CD14-positive monocyte (primary cell): ENCODE data around the gene PEDS1. TPM values are rescaled to one million over a fixed set of nuclear protein-coding genes. Genes with fewer than 3 reads are reported as not detected.
A peak's percentile ranks its signal among the peaks of the same experiment; 100 is the strongest.

Experiments
- DNase-seq, 3 donors: peaks; one replicate each; pipeline ENCODE4 v3.0.0-alpha.2; 2011 to 2022
- H2AFZ ChIP-seq: 2 replicates; pipeline ENCODE4 v1.6.0; 2012; ENCODE audit warnings: mild to moderate bottlenecking, low read depth, low read length, inconsistent platforms; ENCODE audit not compliant: insufficient read depth, poor library complexity, severe bottlenecking
- H3K27ac ChIP-seq, 2 donors: 1 replicate in 1 of 2; 2 replicates in 1 of 2; pipeline ENCODE4 v1.5.1; 2012 to 2013; ENCODE audit warnings: low read length in 2 of 2, control low read depth in 1 of 2, inconsistent platforms in 1 of 2, low read depth in 1 of 2, mild to moderate bottlenecking in 1 of 2
- H3K27me3 ChIP-seq, 2 donors: one replicate each; pipeline versions ENCODE4 v1.6.0 to v1.6.1; 2011 to 2013; ENCODE audit warnings: low read length in 2 of 2; ENCODE audit not compliant: control insufficient read depth in 2 of 2, insufficient read depth in 2 of 2
- H3K36me3 ChIP-seq, 2 donors: replicated peaks in 1 of 2; 1 replicate in 1 of 2; 2 replicates in 1 of 2; pipeline versions ENCODE4 v1.5.1 to v1.6.1; 2012 to 2013; ENCODE audit warnings: low read length in 2 of 2, control low read depth in 1 of 2, inconsistent platforms in 1 of 2, mild to moderate bottlenecking in 1 of 2; ENCODE audit not compliant: insufficient read depth in 2 of 2, control insufficient read depth in 1 of 2
- H3K4me1 ChIP-seq, 2 donors: 1 replicate in 1 of 2; 2 replicates in 1 of 2; pipeline versions ENCODE4 v1.5.1 to v1.6.1; 2012 to 2013; ENCODE audit warnings: low read length in 2 of 2, control low read depth in 1 of 2, inconsistent platforms in 1 of 2, mild to moderate bottlenecking in 1 of 2, moderate library complexity in 1 of 2; ENCODE audit not compliant: insufficient read depth in 2 of 2, control insufficient read depth in 1 of 2
- H3K4me2 ChIP-seq: replicated peaks from 2 replicates; pipeline ENCODE3; 2012; ENCODE audit warnings: low read length, moderate library complexity, mild to moderate bottlenecking; ENCODE audit not compliant: poor library complexity, severe bottlenecking; ENCODE audit errors: extremely low read depth
- H3K4me3 ChIP-seq, 3 experiments: fragments of 200-600 bp in 1 of 3; sonication (generic) in 1 of 3; replicated peaks in 1 of 3; 1 replicate in 2 of 3; 2 replicates in 1 of 3; pipeline ENCODE4 v1.5.1; 2011 to 2013; ENCODE audit warnings: low read length in 3 of 3, mild to moderate bottlenecking in 3 of 3, control low read depth in 2 of 3, low read depth in 2 of 3, inconsistent platforms in 1 of 3, moderate library complexity in 1 of 3
- H3K79me2 ChIP-seq: 2 replicates; pipeline ENCODE4 v1.6.0; 2012; ENCODE audit warnings: mild to moderate bottlenecking, control low read depth, inconsistent platforms, low read length, moderate library complexity; ENCODE audit not compliant: insufficient read depth
- H3K9ac ChIP-seq: 2 replicates; pipeline ENCODE4 v1.6.0; 2017; ENCODE audit warnings: low read length, mild to moderate bottlenecking; ENCODE audit not compliant: insufficient read depth, poor library complexity, severe bottlenecking
- H3K9me3 ChIP-seq, 2 donors: replicated peaks in 1 of 2; 1 replicate in 1 of 2; 2 replicates in 1 of 2; pipeline versions ENCODE4 v1.5.1 to v1.6.1; 2012 to 2013; ENCODE audit warnings: low read length in 2 of 2, control low read depth in 1 of 2; ENCODE audit not compliant: control insufficient read depth in 1 of 2, insufficient read depth in 1 of 2
- H4K20me1 ChIP-seq: 2 replicates; pipeline ENCODE4 v1.6.0; 2012; ENCODE audit warnings: mild to moderate bottlenecking, low read length, control low read depth, moderate library complexity; ENCODE audit not compliant: insufficient read depth
- H3K27ac Mint-ChIP-seq, 7 donors: one replicate each; pipeline ENCODE4 v1.8.0; 2020; ENCODE audit warnings: mild to moderate bottlenecking in 7 of 7, mixed read lengths in 7 of 7, moderate library complexity in 6 of 7, inconsistent platforms in 2 of 7
- H3K27me3 Mint-ChIP-seq, 3 donors: one replicate each; pipeline ENCODE4 v1.8.0; 2021 to 2022; ENCODE audit warnings: low read depth in 3 of 3, mild to moderate bottlenecking in 3 of 3, mixed read lengths in 3 of 3, moderate library complexity in 3 of 3, inconsistent platforms in 1 of 3
- H3K36me3 Mint-ChIP-seq, 2 donors: one replicate each; pipeline ENCODE4 v1.8.0; 2020; ENCODE audit warnings: mixed read lengths in 2 of 2, inconsistent platforms in 1 of 2, mild to moderate bottlenecking in 1 of 2
- H3K4me1 Mint-ChIP-seq: one replicate; pipeline ENCODE4 v1.8.0; 2020; ENCODE audit warnings: mild to moderate bottlenecking, mixed read lengths
- H3K4me3 Mint-ChIP-seq, 2 donors: one replicate each; pipeline ENCODE4 v1.8.0; 2020; ENCODE audit warnings: mild to moderate bottlenecking in 2 of 2, mixed read lengths in 2 of 2, moderate library complexity in 1 of 2
- H3K9me3 Mint-ChIP-seq, 7 donors: one replicate each; pipeline ENCODE4 v1.8.0; 2020 to 2022; ENCODE audit warnings: mixed read lengths in 7 of 7, mild to moderate bottlenecking in 6 of 7, moderate library complexity in 6 of 7, inconsistent platforms in 2 of 7
- WGBS: methylation state at CpG from one replicate; pipeline ENCODE4 v1.1.5; 2013; ENCODE audit warnings: missing lambda C conversion rate; ENCODE audit not compliant: insufficient coverage; 5-methylcytosine and 5-hydroxymethylcytosine counted together
- intact Hi-C, 2 donors: fragments of 100-400 bp; cut with micrococcal nuclease; formaldehyde crosslinking; loops; one replicate each; pipeline versions ENCODE4 v1.15.0 to v1.15.1; 2023
- polyA plus RNA-seq, 3 donors: library from polyadenylated mRNA; depleted of rRNA in 1 of 3; unstranded in 2 of 3; stranded (reverse) in 1 of 3; fragments of 300-500 nt in 2 of 3; fragments of >200 nt in 1 of 3; fragmentation: Illumina TruSeq in 2 of 3; gene quantifications; 1 replicate in 2 of 3; 2 replicates in 1 of 3; pipeline ENCODE4 v1.2.3, GENCODE V29; 2012 to 2021
- TF ChIP-seq, protein P1 (sequence below): fragments of 200-600 bp; IDR thresholded peaks from one replicate; pipeline ENCODE4 v1.8.0; 2022; ENCODE audit warnings: antibody characterized with exemption, mild to moderate bottlenecking

The PEDS1 gene
- polyA plus RNA-seq, 3 donors: 19.6 to 48.1 (median 25.2) TPM

- Histone ChIP-seq H2AFZ (peak overlapping the region; percentile 84), H4K20me1 (no peaks in the 10 kb centered on the region), H3K79me2 (no peaks in the 10 kb centered on the region), H3K4me3 (peak overlapping the region; percentile 13 to 72 (median 31)), H3K36me3 (no peaks in the 10 kb centered on the region), H3K27ac (no peak overlapping the region), H3K4me1 (peaks cover 12% of the 10 kb centered on the region in 2 donors), H3K4me2 (peak overlapping the region; percentile 69), H3K9me3 (no peaks in the 10 kb centered on the region), H3K27me3 (peaks cover 0 to 10% of the 10 kb centered on the region in 2 donors), H3K9ac (peak overlapping the region; percentile 62)
- H3K27ac Mint-ChIP-seq: peak overlapping the region in 5 of 7 donors; percentile 2 to 75 (median 66)
- intact Hi-C loops: loop anchor here (5.0 kb wide), 1 partner anchor 195 kb away; no protein-coding TSS in a partner anchor
- 2% methylated on average over 28 of the region's 36 CpGs for WGBS
- H3K36me3 Mint-ChIP-seq: peaks cover 0 to 2% of the 10 kb centered on the region in 2 donors
- TF ChIP-seq, protein P1, sequence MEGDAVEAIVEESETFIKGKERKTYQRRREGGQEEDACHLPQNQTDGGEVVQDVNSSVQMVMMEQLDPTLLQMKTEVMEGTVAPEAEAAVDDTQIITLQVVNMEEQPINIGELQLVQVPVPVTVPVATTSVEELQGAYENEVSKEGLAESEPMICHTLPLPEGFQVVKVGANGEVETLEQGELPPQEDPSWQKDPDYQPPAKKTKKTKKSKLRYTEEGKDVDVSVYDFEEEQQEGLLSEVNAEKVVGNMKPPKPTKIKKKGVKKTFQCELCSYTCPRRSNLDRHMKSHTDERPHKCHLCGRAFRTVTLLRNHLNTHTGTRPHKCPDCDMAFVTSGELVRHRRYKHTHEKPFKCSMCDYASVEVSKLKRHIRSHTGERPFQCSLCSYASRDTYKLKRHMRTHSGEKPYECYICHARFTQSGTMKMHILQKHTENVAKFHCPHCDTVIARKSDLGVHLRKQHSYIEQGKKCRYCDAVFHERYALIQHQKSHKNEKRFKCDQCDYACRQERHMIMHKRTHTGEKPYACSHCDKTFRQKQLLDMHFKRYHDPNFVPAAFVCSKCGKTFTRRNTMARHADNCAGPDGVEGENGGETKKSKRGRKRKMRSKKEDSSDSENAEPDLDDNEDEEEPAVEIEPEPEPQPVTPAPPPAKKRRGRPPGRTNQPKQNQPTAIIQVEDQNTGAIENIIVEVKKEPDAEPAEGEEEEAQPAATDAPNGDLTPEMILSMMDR: no peak
- H3K27me3 Mint-ChIP-seq: peaks cover 13 to 20% (median 13%) of the 10 kb centered on the region in 3 donors
- peak; percentile 45 to 69 (median 50) for DNase-seq
- H3K4me1 Mint-ChIP-seq: peaks cover 12% of the 10 kb centered on the region
- H3K9me3 Mint-ChIP-seq: peaks cover 0 to 4% (median 0%) of the 10 kb centered on the region in 7 donors
- H3K4me3 Mint-ChIP-seq: peak overlapping the region; percentile 79 to 89
Observed at GRCh38 chr20:50172347-50173013, 19.0 kb upstream of the PEDS1 start.

DNA sequence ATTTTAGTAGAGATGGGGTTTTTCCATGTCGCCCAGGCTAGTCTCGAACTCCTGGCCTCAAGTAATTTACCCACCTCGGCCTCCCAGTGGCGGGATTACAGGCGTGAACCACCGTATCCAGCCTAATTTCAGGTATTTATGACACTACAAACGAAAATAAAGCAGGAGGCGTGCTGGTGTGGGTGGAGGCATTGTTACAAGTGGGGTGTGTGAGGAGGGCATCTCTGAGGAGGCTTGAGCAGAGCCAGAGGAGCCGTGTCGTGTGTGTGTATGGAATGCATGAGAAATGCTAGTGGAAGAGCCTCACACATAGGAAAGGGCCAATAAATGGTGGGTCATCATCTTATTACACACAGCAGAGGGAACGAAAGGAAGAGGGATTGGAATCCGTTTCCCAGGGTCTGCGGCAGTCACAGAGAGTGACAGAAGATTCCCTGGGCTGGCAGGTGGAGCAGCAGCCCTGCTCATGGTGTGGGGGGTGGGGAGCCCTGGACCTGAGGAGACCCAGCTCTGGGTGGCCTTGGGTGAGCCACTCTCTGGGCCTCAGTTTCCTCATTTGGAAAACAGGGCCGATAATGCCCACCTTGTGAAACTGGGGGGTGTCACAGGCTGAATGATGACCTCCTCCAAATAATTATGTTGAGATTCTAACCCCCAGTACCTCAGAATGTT is 17.2 kb upstream of the PEDS1 start:
- Histone ChIP-seq H3K4me1 (peaks cover 25% of the 10 kb centered on the region in 2 donors), H3K27me3 (peaks cover 0 to 10% of the 10 kb centered on the region in 2 donors), H3K9me3 (no peaks in the 10 kb centered on the region), H3K27ac (no peak overlapping the region), H3K9ac (no peak overlapping the region), H3K36me3 (no peaks in the 10 kb centered on the region), H3K4me3 (no peak overlapping the region), H4K20me1 (no peaks in the 10 kb centered on the region), H3K4me2 (no peak overlapping the region), H2AFZ (no peak overlapping the region), H3K79me2 (no peaks in the 10 kb centered on the region)
- Mint-ChIP-seq H3K36me3 (peaks cover 0 to 2% of the 10 kb centered on the region in 2 donors), H3K4me1 (peaks cover 21% of the 10 kb centered on the region), H3K9me3 (peaks cover 0 to 4% (median 0%) of the 10 kb centered on the region in 7 donors), H3K27ac (peak overlapping the region in 2 of 7 donors; percentile 68 to 79), H3K4me3 (no peak overlapping the region), H3K27me3 (peaks cover 12 to 17% (median 13%) of the 10 kb centered on the region in 3 donors)
- WGBS: 96% methylated on average over 5 of the region's 14 CpGs
- DNase-seq: no peak
- intact Hi-C loops: loop anchor here (5.0 kb wide), 1 partner anchor 193 kb away; no protein-coding TSS in a partner anchor
- TF ChIP-seq, protein P1: no peak
